ENCODE results near the gene MEDAG. TPM values are rescaled to one million over a fixed set of nuclear protein-coding genes. Genes with fewer than 3 reads are reported as not detected.

The MEDAG gene
- total and polyA plus RNA-seq, 8 donors: 0.89 to 57.9 (median 7.5) TPM

- H3K4me1 ChIP-seq: peaks cover 3 to 5% (median 4%) of the 10 kb centered on the region in 4 donors
- no peaks in the 10 kb centered on the region for H3K9me3 ChIP-seq
- no peak for TF ChIP-seq POLR2A (IDR thresholded peaks at IDR 0.05)
- TF ChIP-seq POLR2AphosphoS5 (IDR thresholded peaks at IDR 0.05): no peak
- TF ChIP-seq EP300 (IDR thresholded peaks at IDR 0.05): no peak
- no peak for TF ChIP-seq CTCF (IDR thresholded peaks at IDR 0.05)
- intact Hi-C loops (cut with DNase I; ENCODE audit: low total_unique reads): no loop called here
- H3K27me3 ChIP-seq: peaks cover 3 to 37% (median 9%) of the 10 kb centered on the region in 3 donors
- no peaks in the 10 kb centered on the region for H3K36me3 ChIP-seq
- no peak overlapping the region for H3K27ac ChIP-seq
- DNase-seq: no peak
- 80 to 91% (median 86%) methylated on average over 5 of the region's 5 CpGs for whole genome bisulfite sequencing, 5 donors
- no peak overlapping the region for H3K4me3 ChIP-seq
These were observed 4.9 kb upstream of the MEDAG start for GRCh38 chr13:30900952-30901749.

- 71 to 89% (median 81%) methylated on average over 1 of the region's 1 CpG for WGBS, 5 donors
- intact Hi-C loops (cut with DNase I; ENCODE audit: low total_unique reads): no loop called here
These were observed 2.0 kb upstream of the MEDAG start for GRCh38 chr13:30904043-30904442.

GRCh38 chr13:30906411-30907051, 460 bp downstream of the MEDAG start:
- 10 to 39% (median 12%) methylated on average over 12 to 60 of the region's 60 CpGs for WGBS, 5 donors
- H3K4me3 ChIP-seq: peak overlapping the region; percentile 38 to 46 (median 44)
- H3K4me1 ChIP-seq: peaks cover 9 to 29% (median 21%) of the 10 kb centered on the region in 4 donors
- H3K9me3 ChIP-seq: no peaks in the 10 kb centered on the region
- intact Hi-C loops (cut with DNase I; ENCODE audit: low total_unique reads): no loop called here
- H3K36me3 ChIP-seq: no peaks in the 10 kb centered on the region
- peak in 1 of 2 donors; percentile 58 for DNase-seq
- H3K27ac ChIP-seq: peak overlapping the region in 4 of 5 donors; percentile 51 to 71 (median 60)
- TF ChIP-seq POLR2AphosphoS5 (IDR thresholded peaks at IDR 0.05): no peak
- no peak for TF ChIP-seq EP300 (IDR thresholded peaks at IDR 0.05)
- no peak for TF ChIP-seq CTCF (IDR thresholded peaks at IDR 0.05)
- TF ChIP-seq POLR2A (IDR thresholded peaks at IDR 0.05): no peak
- H3K27me3 ChIP-seq: peaks cover 9 to 58% (median 23%) of the 10 kb centered on the region in 3 donors

More at GRCh38 chr13:30904043-30904442, 2.0 kb upstream of the MEDAG start:
- DNase-seq: no peak
- H3K4me3 ChIP-seq: no peak overlapping the region
- H3K4me1 ChIP-seq: peaks cover 9 to 29% (median 21%) of the 10 kb centered on the region in 4 donors
- TF ChIP-seq EP300 (IDR thresholded peaks at IDR 0.05): no peak
- no peaks in the 10 kb centered on the region for H3K9me3 ChIP-seq
- no peak overlapping the region for H3K27ac ChIP-seq
- peaks cover 9 to 56% (median 23%) of the 10 kb centered on the region in 3 donors for H3K27me3 ChIP-seq
- no peaks in the 10 kb centered on the region for H3K36me3 ChIP-seq

GRCh38 chr13:30907121-30907861, 1.2 kb downstream of the MEDAG start:
- WGBS, 5 donors: 55 to 61% (median 58%) methylated on average over 10 of the region's 10 CpGs
- Histone ChIP-seq H3K9me3 (no peaks in the 10 kb centered on the region), H3K4me3 (peak overlapping the region; percentile 38 to 46 (median 44)), H3K36me3 (no peaks in the 10 kb centered on the region), H3K4me1 (peaks cover 9 to 29% (median 21%) of the 10 kb centered on the region in 4 donors), H3K27ac (peak overlapping the region in 4 of 5 donors; percentile 51 to 71 (median 60)), H3K27me3 (peaks cover 9 to 58% (median 23%) of the 10 kb centered on the region in 3 donors)
- peak in 1 of 2 donors; percentile 24 for DNase-seq
- intact Hi-C loops (cut with DNase I; ENCODE audit: low total_unique reads): no loop called here
- no peak for TF ChIP-seq POLR2AphosphoS5 (IDR thresholded peaks at IDR 0.05)
